H9 (cell line): ENCODE results near the gene C16orf86. TPM values are rescaled to one million over a fixed set of nuclear protein-coding genes. Genes with fewer than 3 reads are reported as not detected.

Experiments
- DNase-seq: peaks from one replicate; pipeline ENCODE4 v3.0.0-alpha.2; 2017
- H2AFZ ChIP-seq: one replicate; pipeline ENCODE4 v1.6.1; 2013; ENCODE audit warnings: mild to moderate bottlenecking, low read length, control low read depth, moderate library complexity
- H2AK5ac ChIP-seq: 2 replicates; pipeline ENCODE4 v1.6.1; 2013; ENCODE audit warnings: low read length, control low read depth, mixed read lengths; ENCODE audit not compliant: insufficient read length
- H2BK120ac ChIP-seq: one replicate; pipeline ENCODE4 v1.6.1; 2013; ENCODE audit warnings: low read depth, mild to moderate bottlenecking, low read length, control low read depth, inconsistent platforms; ENCODE audit not compliant: poor library complexity, severe bottlenecking
- H2BK12ac ChIP-seq: 2 replicates; pipeline ENCODE4 v1.6.1; 2013; ENCODE audit warnings: low read length, control low read depth, mixed read lengths, low read depth; ENCODE audit not compliant: insufficient read length
- H2BK15ac ChIP-seq: 2 replicates; pipeline ENCODE4 v1.6.1; 2013; ENCODE audit warnings: low read depth, low read length, control low read depth
- H2BK20ac ChIP-seq: one replicate; pipeline ENCODE4 v1.6.1; 2013; ENCODE audit warnings: low read depth, mild to moderate bottlenecking, low read length, control low read depth, inconsistent platforms; ENCODE audit not compliant: poor library complexity, severe bottlenecking
- H2BK5ac ChIP-seq: 2 replicates; pipeline ENCODE4 v1.6.1; 2013; ENCODE audit warnings: low read length, control low read depth, mixed read lengths; ENCODE audit not compliant: insufficient read length
- H3K14ac ChIP-seq: 2 replicates; pipeline ENCODE4 v1.6.1; 2013; ENCODE audit warnings: low read length, control low read depth; ENCODE audit not compliant: insufficient read depth
- H3K18ac ChIP-seq: 2 replicates; pipeline ENCODE4 v1.6.1; 2013; ENCODE audit warnings: low read depth, mild to moderate bottlenecking, mixed read lengths, low read length, control low read depth; ENCODE audit not compliant: insufficient read length
- H3K23ac ChIP-seq: 2 replicates; pipeline ENCODE4 v1.6.1; 2013; ENCODE audit warnings: low read length, control low read depth, mixed read lengths, low read depth; ENCODE audit not compliant: insufficient read length
- H3K23me2 ChIP-seq: 2 replicates; pipeline ENCODE4 v1.6.1; 2013; ENCODE audit warnings: low read depth, mild to moderate bottlenecking, mixed read lengths, low read length, control low read depth; ENCODE audit not compliant: insufficient read length, poor library complexity, severe bottlenecking
- H3K27ac ChIP-seq: 2 replicates; pipeline ENCODE4 v1.5.1; 2013; ENCODE audit warnings: low read length, control low read depth, mixed read lengths, low read depth; ENCODE audit not compliant: insufficient read length
- H3K27me3 ChIP-seq: 2 replicates; pipeline ENCODE4 v1.6.1; 2013; ENCODE audit warnings: low read length, control low read depth, inconsistent platforms; ENCODE audit not compliant: insufficient read depth
- H3K4ac ChIP-seq: 2 replicates; pipeline ENCODE4 v1.6.1; 2013; ENCODE audit warnings: low read depth, mild to moderate bottlenecking, control low read depth, inconsistent platforms, low read length, moderate library complexity
- H3K4me1 ChIP-seq: 2 replicates; pipeline ENCODE4 v1.6.1; 2013; ENCODE audit warnings: low read length, control low read depth, inconsistent platforms; ENCODE audit not compliant: insufficient read depth
- H3K4me2 ChIP-seq: 2 replicates; pipeline ENCODE4 v1.6.1; 2013; ENCODE audit warnings: low read length, control low read depth, mixed read lengths; ENCODE audit not compliant: insufficient read length, insufficient read depth
- H3K56ac ChIP-seq: 2 replicates; pipeline ENCODE4 v1.6.1; 2013; ENCODE audit warnings: low read depth, mild to moderate bottlenecking, mixed read lengths, low read length, control low read depth; ENCODE audit not compliant: insufficient read length
- H3K79me1 ChIP-seq: 2 replicates; pipeline ENCODE4 v1.6.1; 2013; ENCODE audit warnings: low read depth, mild to moderate bottlenecking, moderate library complexity, low read length, control low read depth, inconsistent platforms; ENCODE audit not compliant: insufficient read depth, poor library complexity, severe bottlenecking
- H3K79me2 ChIP-seq: 2 replicates; pipeline ENCODE4 v1.6.1; 2013; ENCODE audit warnings: low read length, control low read depth, inconsistent platforms; ENCODE audit not compliant: insufficient read depth
- H3K9ac ChIP-seq: 2 replicates; pipeline ENCODE4 v1.6.1; 2013; ENCODE audit warnings: low read length, control low read depth, mixed read lengths; ENCODE audit not compliant: insufficient read length; ENCODE audit errors: extremely low read depth
- H3K9me3 ChIP-seq: one replicate; pipeline ENCODE4 v1.6.1; 2013; ENCODE audit warnings: low read depth, low read length, inconsistent platforms; ENCODE audit not compliant: control insufficient read depth
- H3T11ph ChIP-seq: one replicate; pipeline ENCODE4 v1.6.1; 2013; ENCODE audit warnings: mild to moderate bottlenecking, low read length, control low read depth, inconsistent platforms
- H4K20me1 ChIP-seq: one replicate; pipeline ENCODE4 v1.6.1; 2013; ENCODE audit not compliant: control insufficient read depth, insufficient read length, insufficient read depth
- H4K5ac ChIP-seq: 2 replicates; pipeline ENCODE4 v1.6.1; 2013; ENCODE audit warnings: low read depth, mild to moderate bottlenecking, mixed read lengths, low read length, control low read depth; ENCODE audit not compliant: insufficient read length
- H4K8ac ChIP-seq: replicated peaks from 2 replicates; pipeline ENCODE4 v1.6.1; 2013; ENCODE audit warnings: low read length, control low read depth, mixed read lengths, low read depth; ENCODE audit not compliant: insufficient read length
- H4K91ac ChIP-seq: 2 replicates; pipeline ENCODE4 v1.6.1; 2013; ENCODE audit warnings: low read depth, mild to moderate bottlenecking, moderate library complexity, mixed read lengths, low read length, control low read depth; ENCODE audit not compliant: insufficient read length
- H3K27ac Mint-ChIP-seq, 3 experiments: 2 replicates in 2 of 3; 3 replicates in 1 of 3; pipeline ENCODE4 v1.8.0; 2020 to 2021; ENCODE audit warnings: mixed read lengths in 3 of 3, mild to moderate bottlenecking in 1 of 3, moderate library complexity in 1 of 3
- H3K27me3 Mint-ChIP-seq: 2 replicates; pipeline ENCODE4 v1.8.0; 2021; ENCODE audit warnings: low read depth, mild to moderate bottlenecking, moderate library complexity, mixed read lengths
- H3K36me3 Mint-ChIP-seq, 3 experiments: 2 replicates in 2 of 3; 3 replicates in 1 of 3; pipeline ENCODE4 v1.8.0; 2020 to 2021; ENCODE audit warnings: low read depth in 3 of 3, mixed read lengths in 3 of 3; ENCODE audit not compliant: insufficient read depth in 1 of 3
- H3K4me1 Mint-ChIP-seq, 2 experiments: 2 replicates each; pipeline ENCODE4 v1.8.0; 2020; ENCODE audit warnings: mixed read lengths in 2 of 2
- H3K4me3 Mint-ChIP-seq, 2 experiments: 2 replicates in 1 of 2; 3 replicates in 1 of 2; pipeline ENCODE4 v1.8.0; 2020 to 2021; ENCODE audit warnings: mild to moderate bottlenecking in 2 of 2, mixed read lengths in 2 of 2, moderate library complexity in 1 of 2
- H3K9me3 Mint-ChIP-seq, 2 experiments: 2 replicates in 1 of 2; 3 replicates in 1 of 2; pipeline ENCODE4 v1.8.0; 2020; ENCODE audit warnings: mild to moderate bottlenecking in 2 of 2, mixed read lengths in 2 of 2, moderate library complexity in 1 of 2
- CTCF ChIP-seq: fragments of 200-600 bp; sonication (generic); conservative IDR thresholded peaks from 3 replicates; pipeline ENCODE4 v1.8.0; 2021; ENCODE audit warnings: antibody characterized with exemption, mild to moderate bottlenecking
- WGBS: extraction: QIAGEN DNeasy Blood & Tissue Kit; methylation state at CpG from one replicate; pipeline ENCODE4 v1.1.7; 2013; ENCODE audit warnings: missing lambda C conversion rate, low lambda C conversion rate, mixed read lengths; ENCODE audit not compliant: insufficient read length; ENCODE audit errors: extremely low coverage; 5-methylcytosine and 5-hydroxymethylcytosine counted together
- total RNA-seq: library from RNA; stranded (reverse); gene quantifications from 2 replicates; pipeline ENCODE4 v1.2.1, GENCODE V29; 2021

Gene C16orf86
- total RNA-seq, 1 experiment from 2014 or later: 1.5 TPM

- H4K8ac ChIP-seq: no peak overlapping the region
- no peak overlapping the region for H4K5ac ChIP-seq
- no peak overlapping the region for H2BK20ac ChIP-seq
- no peak overlapping the region for H3K4me3 Mint-ChIP-seq
- no peak overlapping the region for H2BK120ac ChIP-seq
- no peak overlapping the region for H3K4ac ChIP-seq
- no peaks in the 10 kb centered on the region; the same call in 1 of the 2 replicates for H3K4me1 ChIP-seq
- peaks cover 2 to 7% (median 5%) of the 10 kb centered on the region in 3 experiments; a peak in 4 of 7 replicates for H3K36me3 Mint-ChIP-seq
- no peak overlapping the region for H3K27ac ChIP-seq
- no peak overlapping the region for H2BK5ac ChIP-seq
- H3K27ac Mint-ChIP-seq: no peak overlapping the region; a peak in 1 of 7 replicates
- H4K20me1 ChIP-seq: no peaks in the 10 kb centered on the region
- peaks cover 6% of the 10 kb centered on the region for H3K79me1 ChIP-seq
- H4K91ac ChIP-seq: no peak overlapping the region
- H2AK5ac ChIP-seq: no peak overlapping the region
- no peaks in the 10 kb centered on the region for H3K23me2 ChIP-seq
- peaks cover 5% of the 10 kb centered on the region; the same call in 1 of the 2 replicates for H3K79me2 ChIP-seq
- no peaks in the 10 kb centered on the region for H3K27me3 Mint-ChIP-seq
- H3T11ph ChIP-seq: no peak overlapping the region
- no peak overlapping the region for H3K18ac ChIP-seq
- H3K23ac ChIP-seq: no peak overlapping the region
- H3K9me3 ChIP-seq: no peaks in the 10 kb centered on the region
- no peaks in the 10 kb centered on the region; a peak in 1 of 5 replicates for H3K9me3 Mint-ChIP-seq
- no peak overlapping the region for H3K14ac ChIP-seq
- no peak overlapping the region for H2AFZ ChIP-seq
- H2BK12ac ChIP-seq: no peak overlapping the region
- no peak overlapping the region for H3K56ac ChIP-seq
- no peak overlapping the region for H3K9ac ChIP-seq
- peaks cover 14 to 19% of the 10 kb centered on the region in 2 experiments for H3K4me1 Mint-ChIP-seq
- WGBS: no CpG with 5 or more reads among the region's 2 CpGs
- H3K27me3 ChIP-seq: no peaks in the 10 kb centered on the region
- H3K4me2 ChIP-seq: no peak overlapping the region
- no peak overlapping the region for H2BK15ac ChIP-seq
- no peak for TF ChIP-seq CTCF
- no peak for DNase-seq
Observed at GRCh38 chr16:67708368-67708771, 41.8 kb downstream of the C16orf86 start.
